Transverse colon (tissue), 4 donors: ENCODE results near the gene MAP3K1. TPM values are rescaled to one million over a fixed set of nuclear protein-coding genes. Genes with fewer than 3 reads are reported as not detected.

Experiments used
- DNase-seq: peaks from one replicate; pipeline ENCODE4 v3.0.0-alpha.2; 2019
- H3K27ac ChIP-seq, 4 donors: fragments of 200-600 bp; sonication (generic); 2 replicates each; pipeline ENCODE4 v1.5.1; 2016 to 2018; ENCODE audit warnings: inconsistent platforms in 4 of 4
- H3K27me3 ChIP-seq: fragments of 200-600 bp; sonication (generic); 2 replicates; pipeline ENCODE4 v1.5.1; 2017; ENCODE audit warnings: inconsistent platforms
- H3K36me3 ChIP-seq, 4 donors: fragments of 200-600 bp; sonication (generic); 2 replicates each; pipeline ENCODE4 v1.5.1; 2017 to 2019; ENCODE audit warnings: inconsistent platforms in 4 of 4
- H3K4me1 ChIP-seq, 4 donors: fragments of 200-600 bp; sonication (generic); 2 replicates each; pipeline ENCODE4 v1.5.1; 2017 to 2020; ENCODE audit warnings: inconsistent platforms in 4 of 4
- H3K4me3 ChIP-seq, 4 donors: fragments of 200-600 bp; sonication (generic); 1 replicate in 1 of 4; 2 replicates in 3 of 4; pipeline versions ENCODE4 v1.5.1 to v1.6.1; 2017 to 2019; ENCODE audit warnings: inconsistent platforms in 4 of 4
- H3K9me3 ChIP-seq, 2 donors: fragments of 200-600 bp; sonication (generic); 2 replicates each; pipeline ENCODE4 v1.5.1; 2017 to 2019; ENCODE audit warnings: inconsistent platforms in 2 of 2
- CTCF ChIP-seq, 5 experiments: fragments of 200-600 bp in 3 of 5; fragments of 450-650 bp in 2 of 5; sonication (generic) in 3 of 5; IDR thresholded peaks; 1 replicate in 2 of 5; 2 replicates in 3 of 5; pipeline ENCODE4 v1.5.1; 2016 to 2017; ENCODE audit warnings: antibody characterized with exemption in 5 of 5, inconsistent platforms in 3 of 5, mild to moderate bottlenecking in 2 of 5, moderate library complexity in 1 of 5
- EP300 ChIP-seq: sonication (generic); formaldehyde crosslinking; IDR thresholded peaks from one replicate; pipeline ENCODE4 v1.6.1; 2017; ENCODE audit warnings: antibody characterized with exemption, low read depth
- POLR2A ChIP-seq: fragments of 450-650 bp; IDR thresholded peaks from one replicate; pipeline ENCODE4 v1.6.1; 2016; ENCODE audit warnings: antibody characterized with exemption, mild to moderate bottlenecking, moderate library complexity
- POLR2AphosphoS5 ChIP-seq, 3 donors: sonication (generic); formaldehyde crosslinking; IDR thresholded peaks; one replicate each; pipeline ENCODE4 v1.6.1; 2016; ENCODE audit warnings: antibody characterized with exemption in 3 of 3
- WGBS, 2 donors: methylation state at CpG; one replicate each; pipeline ENCODE4 v1.1.5; 2018; ENCODE audit warnings: low coverage in 1 of 2; 5-methylcytosine and 5-hydroxymethylcytosine counted together
- in situ Hi-C, 4 donors: fragments of 200-750 bp; cut with MboI; loops; one replicate each; pipeline versions ENCODE4 v1.15.0 to v1.15.1; 2017; ENCODE audit warnings: low sequenced_read_pairs in 3 of 4, low pct_ligation_motif_present in 1 of 4, low pct_unique_long_range_greater_than_20kb in 1 of 4
- intact Hi-C: fragments of 100-400 bp; cut with DNase I; formaldehyde crosslinking; loops from one replicate; pipeline ENCODE4 v1.15.1; 2023; ENCODE audit warnings: low total_unique reads
- total RNA-seq, 4 donors: library from RNA; depleted of rRNA; stranded (reverse); fragments of >200 nt; gene quantifications; one replicate each; pipeline ENCODE4 v1.1.0, GENCODE V29; 2016

MAP3K1 gene
- total RNA-seq, 4 donors from 2014 or later = 8.6 to 17.3 (median 12.4) TPM

DNA sequence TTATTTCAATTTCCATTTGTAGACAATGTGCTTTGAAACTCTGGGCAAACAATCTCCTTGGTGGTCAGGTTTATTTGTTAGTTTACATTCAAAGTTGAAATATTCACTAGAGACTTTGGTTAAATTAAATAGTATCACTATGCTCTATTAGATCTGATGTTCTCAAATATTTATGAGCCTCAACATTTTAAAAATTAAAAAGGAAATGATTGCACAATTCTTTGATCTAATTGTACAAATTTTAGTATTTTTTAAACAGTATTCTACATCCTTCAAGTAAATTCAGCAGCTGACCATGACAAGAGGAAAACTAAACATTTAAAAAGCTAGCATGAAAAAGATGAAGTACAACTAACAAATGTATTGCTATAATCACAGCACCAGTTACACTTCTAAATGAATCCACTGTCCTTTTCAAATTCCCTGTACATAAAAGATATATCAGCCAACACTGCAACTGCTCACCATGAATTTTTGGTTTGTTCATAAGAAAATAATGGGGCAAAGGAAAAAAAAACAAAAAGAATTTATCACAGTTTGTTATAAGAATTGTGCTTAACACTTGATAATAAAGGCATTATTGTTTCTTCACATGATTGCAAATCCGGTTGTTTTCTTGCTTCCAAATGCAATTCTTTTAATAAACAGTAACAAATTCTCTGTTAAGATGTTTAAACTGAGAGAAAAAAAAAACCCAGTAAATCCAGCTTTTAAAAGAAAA, 104.8 kb downstream of the MAP3K1 start:
- Histone ChIP-seq H3K27me3 (no peaks in the 10 kb centered on the region), H3K4me1 (peaks cover 0 to 3% (median 0%) of the 10 kb centered on the region in 4 donors), H3K36me3 (peaks cover 0 to 36% (median 12%) of the 10 kb centered on the region in 4 donors), H3K4me3 (no peak overlapping the region), H3K27ac (no peak overlapping the region), H3K9me3 (no peaks in the 10 kb centered on the region)
- intact Hi-C loops (no loop called here), in situ Hi-C loops (loop anchor here in 1 of 4 donors (25.0 kb wide), 1 partner anchor 292 kb away; no protein-coding TSS in a partner anchor)
- no peak for TF ChIP-seq POLR2AphosphoS5 (IDR thresholded peaks at IDR 0.05)
- TF ChIP-seq POLR2A = no peak
- TF ChIP-seq EP300 = no peak
- TF ChIP-seq CTCF (IDR thresholded peaks at IDR 0.05) = no peak
- 70 to 88% methylated on average over 1 of the region's 1 CpG for WGBS, 2 donors
- no peak for DNase-seq

DNA sequence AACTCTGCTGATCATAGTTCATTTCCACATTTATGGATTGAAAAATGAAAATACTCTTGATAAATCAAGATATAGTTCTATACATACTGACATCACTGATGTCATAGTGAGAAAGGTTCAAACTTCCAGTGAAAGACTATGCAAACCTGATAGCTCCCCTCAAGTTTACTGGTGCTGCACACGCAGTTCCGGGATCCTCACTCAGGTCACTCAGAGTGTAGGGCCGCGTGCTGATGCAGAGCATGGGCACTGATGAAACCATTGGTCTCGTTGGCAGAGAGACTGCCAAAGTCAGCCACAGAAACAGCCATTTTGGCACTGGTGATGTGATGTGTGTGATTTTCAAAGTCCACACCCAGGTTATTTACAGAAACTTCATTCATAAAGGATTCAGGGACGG, 107.6 kb downstream of the MAP3K1 start:
- TF ChIP-seq POLR2A (no peak), CTCF (IDR thresholded peaks at IDR 0.05) (no peak), EP300 (no peak), POLR2AphosphoS5 (IDR thresholded peaks at IDR 0.05) (no peak)
- intact Hi-C loops = no loop called here
- H3K27me3 ChIP-seq = no peaks in the 10 kb centered on the region
- 94 to 100% methylated on average over 4 to 6 of the region's 6 CpGs for WGBS, 2 donors
- no peaks in the 10 kb centered on the region for H3K9me3 ChIP-seq
- in situ Hi-C loops = loop anchor here in 1 of 4 donors (25.0 kb wide), 1 partner anchor 289 kb away; no protein-coding TSS in a partner anchor
- H3K27ac ChIP-seq = no peak overlapping the region
- H3K36me3 ChIP-seq = peaks cover 0 to 59% (median 18%) of the 10 kb centered on the region in 4 donors
- DNase-seq = no peak
- peaks cover 0 to 3% (median 0%) of the 10 kb centered on the region in 4 donors for H3K4me1 ChIP-seq
- H3K4me3 ChIP-seq = no peak overlapping the region

DNA sequence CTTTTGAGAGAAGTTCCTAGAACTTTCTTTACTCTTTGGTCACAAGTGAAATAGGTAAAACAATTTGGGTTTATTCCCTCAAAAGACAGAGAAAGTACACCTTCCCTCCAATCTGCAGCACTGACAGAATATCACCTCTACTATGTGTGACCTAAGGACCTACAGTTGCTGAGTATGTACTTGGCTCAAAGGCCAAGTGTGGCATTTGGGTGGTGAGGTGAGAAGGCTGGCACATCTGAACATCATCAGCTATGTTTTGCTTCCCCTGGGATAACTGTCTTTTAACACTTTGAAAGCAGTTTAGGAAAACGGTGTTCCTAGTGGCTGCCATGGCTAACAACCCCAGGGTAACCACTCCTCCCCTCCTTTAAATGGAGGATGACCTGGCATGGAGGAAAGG, 119.0 kb downstream of the MAP3K1 start:
- TF ChIP-seq POLR2A = no peak
- no peak for TF ChIP-seq EP300
- TF ChIP-seq CTCF (IDR thresholded peaks at IDR 0.05) = no peak
- TF ChIP-seq POLR2AphosphoS5 (IDR thresholded peaks at IDR 0.05) = no peak
- Histone ChIP-seq H3K9me3 (no peaks in the 10 kb centered on the region), H3K4me1 (no peaks in the 10 kb centered on the region), H3K27me3 (no peaks in the 10 kb centered on the region), H3K4me3 (no peak overlapping the region), H3K36me3 (peaks cover 0 to 81% (median 36%) of the 10 kb centered on the region in 4 donors), H3K27ac (no peak overlapping the region)
- intact Hi-C loops = no loop called here
- in situ Hi-C loops = no loop called here
- no peak for DNase-seq
- 83 to 95% methylated on average over 1 of the region's 1 CpG for WGBS, 2 donors

DNA sequence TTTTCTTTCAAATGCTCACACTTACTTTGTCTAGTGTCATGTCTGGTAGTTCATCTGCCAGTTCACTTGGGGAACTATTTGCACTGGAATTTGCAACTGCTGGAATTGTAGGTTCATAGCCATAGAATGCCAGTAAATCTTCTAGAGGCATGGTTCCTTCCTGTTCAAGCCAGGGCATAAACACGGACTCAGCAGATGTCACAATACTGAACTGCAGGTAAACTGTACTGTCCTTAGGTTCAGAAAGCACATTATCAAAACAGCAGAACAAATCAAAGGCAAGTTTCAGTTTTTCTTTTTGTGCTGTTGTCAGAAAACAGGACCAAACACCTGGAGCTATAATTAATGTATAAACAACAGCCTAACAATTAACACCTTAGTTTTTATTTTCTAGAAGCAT, 123.5 kb downstream of the MAP3K1 start:
- H3K4me3 ChIP-seq = no peak overlapping the region
- H3K36me3 ChIP-seq = peaks cover 0 to 60% (median 27%) of the 10 kb centered on the region in 4 donors
- H3K27me3 ChIP-seq = no peaks in the 10 kb centered on the region
- TF ChIP-seq EP300 = no peak
- TF ChIP-seq POLR2A = no peak
- no peak for TF ChIP-seq POLR2AphosphoS5 (IDR thresholded peaks at IDR 0.05)
- TF ChIP-seq CTCF (IDR thresholded peaks at IDR 0.05) = no peak
- in situ Hi-C loops = no loop called here
- DNase-seq = no peak
- no peak overlapping the region for H3K27ac ChIP-seq
- H3K4me1 ChIP-seq = no peaks in the 10 kb centered on the region
- intact Hi-C loops = no loop called here
- WGBS, 2 donors = 75 to 100% methylated on average over 1 of the region's 1 CpG
- H3K9me3 ChIP-seq = no peaks in the 10 kb centered on the region
